Raji (cell line): ENCODE data around the gene GNB3.

Source experiments
- POLR2A ChIP-seq: IDR thresholded peaks from 2 replicates; pipeline ENCODE4 v1.6.1; 2011; ENCODE audit warnings: low read depth, low read length, control low read depth; ENCODE audit not compliant: insufficient read depth

GNB3 gene

DNA sequence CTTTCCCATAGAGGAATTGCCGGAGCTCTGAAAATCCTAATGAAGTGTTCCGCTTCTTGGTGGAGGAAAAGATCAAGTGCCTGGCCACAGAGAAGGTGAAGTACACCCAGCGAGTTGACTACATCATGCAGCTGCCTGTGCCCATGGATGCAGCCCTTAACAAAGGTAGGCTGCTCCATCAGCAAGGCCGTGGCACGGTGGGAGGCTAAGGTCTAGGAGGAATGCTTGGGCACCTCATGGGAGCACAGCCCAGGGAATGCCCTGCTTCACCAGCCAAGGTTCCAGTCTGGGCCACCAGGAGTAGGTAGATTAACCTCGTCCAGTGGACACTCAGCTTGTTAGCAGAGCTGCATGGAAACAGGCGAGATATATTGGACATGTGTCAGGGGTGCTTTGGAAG is 20.2 kb downstream of the GNB3 start:
- no peak for TF ChIP-seq POLR2A

- TF ChIP-seq POLR2A: no peak
These were observed 20.7 kb downstream of the GNB3 start for GRCh38 chr12:6861391-6861790.

DNA sequence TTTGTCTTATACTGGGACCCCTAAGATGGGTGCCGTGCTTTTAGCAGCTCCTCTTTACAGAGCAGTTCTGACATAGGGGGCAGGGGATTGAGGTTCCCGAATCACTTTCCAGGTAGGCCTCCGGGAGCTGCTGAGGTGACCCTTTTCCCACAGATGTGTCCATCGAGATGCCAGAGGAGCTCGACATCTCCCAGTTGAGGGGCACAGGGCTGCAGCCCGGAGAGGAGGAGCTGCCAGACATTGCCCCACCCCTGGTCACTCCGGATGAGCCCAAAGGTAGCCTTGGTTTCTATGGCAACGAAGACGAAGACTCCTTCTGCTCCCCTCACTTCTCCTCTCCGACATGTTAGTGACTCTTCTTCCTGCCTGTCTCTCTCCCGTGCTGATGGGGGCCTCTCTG is 22.3 kb downstream of the GNB3 start:
- no peak for TF ChIP-seq POLR2A

DNA sequence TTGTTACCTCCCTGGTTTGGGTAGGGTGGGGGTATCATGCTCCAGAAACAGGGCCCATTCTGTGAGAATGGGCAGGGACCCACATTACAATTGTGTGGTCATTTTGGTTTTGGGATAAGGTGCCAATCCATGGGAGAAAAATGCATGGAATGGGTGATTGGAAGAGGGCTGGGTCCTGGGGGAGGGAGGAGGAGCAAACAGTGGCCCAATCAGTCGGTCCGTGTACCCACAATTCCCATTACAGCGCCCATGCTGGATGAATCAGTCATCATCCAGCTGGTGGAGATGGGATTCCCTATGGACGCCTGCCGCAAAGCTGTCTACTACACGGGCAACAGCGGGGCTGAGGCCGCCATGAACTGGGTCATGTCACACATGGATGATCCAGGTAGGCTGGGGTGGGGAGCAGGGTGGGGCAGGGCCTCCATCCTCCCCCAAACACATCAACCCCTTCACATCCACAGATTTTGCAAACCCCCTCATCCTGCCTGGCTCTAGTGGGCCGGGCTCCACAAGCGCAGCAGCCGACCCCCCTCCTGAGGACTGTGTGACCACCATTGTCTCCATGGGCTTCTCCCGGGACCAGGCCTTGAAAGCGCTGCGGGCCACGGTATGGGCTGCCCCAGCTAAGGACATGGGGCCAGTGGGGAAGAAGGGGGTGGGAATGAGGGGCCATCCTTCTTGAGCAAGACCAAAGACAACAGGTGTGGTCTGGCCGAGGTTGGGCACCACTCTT is 23.0 kb downstream of the GNB3 start:
- no peak for TF ChIP-seq POLR2A

DNA sequence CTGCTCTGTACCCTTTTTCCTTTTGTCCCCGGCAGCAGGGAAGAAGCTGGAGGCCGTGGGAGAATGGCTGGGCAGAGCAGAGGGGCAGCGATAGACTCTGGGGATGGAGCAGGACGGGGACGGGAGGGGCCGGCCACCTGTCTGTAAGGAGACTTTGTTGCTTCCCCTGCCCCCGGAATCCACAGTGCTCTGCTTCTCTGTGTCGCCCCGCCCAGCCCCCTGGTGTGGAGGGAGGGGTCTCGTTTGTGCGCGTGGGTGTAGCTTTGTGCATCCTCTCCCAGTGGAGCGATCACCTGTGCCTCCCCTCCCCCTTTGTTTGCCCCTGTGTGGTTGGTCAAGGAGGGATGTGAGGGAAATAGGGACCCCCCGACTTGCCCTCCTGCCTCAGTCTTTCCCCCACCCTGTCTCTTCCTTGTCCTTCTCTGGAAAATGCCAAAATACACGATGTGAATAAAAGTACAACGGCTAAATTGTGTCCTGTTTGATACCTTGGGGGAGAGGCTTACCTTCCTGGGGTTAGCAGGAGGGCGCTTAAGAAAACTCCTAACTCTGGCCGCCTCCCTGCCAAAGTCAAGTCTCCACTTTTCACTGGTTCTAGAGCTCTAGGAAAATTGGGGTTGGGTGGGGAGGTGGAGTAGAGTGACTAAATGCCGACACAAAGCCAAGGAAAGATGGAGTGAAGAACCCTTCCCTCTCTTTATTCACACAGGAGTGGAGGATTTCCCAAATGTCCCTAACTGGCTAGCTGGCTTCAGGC is 25.6 kb downstream of the GNB3 start:
- no peak for TF ChIP-seq POLR2A

- TF ChIP-seq POLR2A: no peak
These were observed 26.2 kb downstream of the GNB3 start for GRCh38 chr12:6866920-6867412.

GRCh38 chr12:6867413-6868210 is 26.9 kb downstream of the GNB3 start, which contains the start of gene TPI1:
TPI1 (plus strand) TSS chr12:6867531; CDS start chr12:6867567, 36 bp downstream.
- peak; percentile 92 for TF ChIP-seq POLR2A

- peak; percentile 5; the same call in 1 of the 2 replicates for TF ChIP-seq POLR2A
These were observed 27.7 kb downstream of the GNB3 start for GRCh38 chr12:6868211-6869048.

GRCh38 chr12:6869049-6870021 is 28.6 kb downstream of the GNB3 start:
- TF ChIP-seq POLR2A: no peak

- TF ChIP-seq POLR2A: peak; percentile 70
These were observed 30.6 kb downstream of the GNB3 start for GRCh38 chr12:6871052-6871957.

- TF ChIP-seq POLR2A: peak; percentile 54; the same call in 1 of the 2 replicates
These were observed 31.6 kb downstream of the GNB3 start for GRCh38 chr12:6872073-6873048.
